OCI-LY7 (cell line): ENCODE measurements around the gene ST6GALNAC2.

Source experiments
- EZH2phosphoT487 ChIP-seq: fragments of 200-600 bp; sonication (generic); IDR thresholded peaks from 2 replicates; pipeline ENCODE4 v1.6.1; 2018; ENCODE audit warnings: low read depth, borderline replicate concordance, mild to moderate bottlenecking, mixed run types, antibody characterized with exemption, low read length, moderate library complexity, mixed read lengths
- TF ChIP-seq, protein P1 (sequence below): fragments of 200-600 bp; sonication (generic); conservative IDR thresholded peaks from 2 replicates; pipeline ENCODE4 v1.5.1; 2014; ENCODE audit warnings: mild to moderate bottlenecking, antibody characterized with exemption, low read length, moderate library complexity, mixed read lengths

DNA sequence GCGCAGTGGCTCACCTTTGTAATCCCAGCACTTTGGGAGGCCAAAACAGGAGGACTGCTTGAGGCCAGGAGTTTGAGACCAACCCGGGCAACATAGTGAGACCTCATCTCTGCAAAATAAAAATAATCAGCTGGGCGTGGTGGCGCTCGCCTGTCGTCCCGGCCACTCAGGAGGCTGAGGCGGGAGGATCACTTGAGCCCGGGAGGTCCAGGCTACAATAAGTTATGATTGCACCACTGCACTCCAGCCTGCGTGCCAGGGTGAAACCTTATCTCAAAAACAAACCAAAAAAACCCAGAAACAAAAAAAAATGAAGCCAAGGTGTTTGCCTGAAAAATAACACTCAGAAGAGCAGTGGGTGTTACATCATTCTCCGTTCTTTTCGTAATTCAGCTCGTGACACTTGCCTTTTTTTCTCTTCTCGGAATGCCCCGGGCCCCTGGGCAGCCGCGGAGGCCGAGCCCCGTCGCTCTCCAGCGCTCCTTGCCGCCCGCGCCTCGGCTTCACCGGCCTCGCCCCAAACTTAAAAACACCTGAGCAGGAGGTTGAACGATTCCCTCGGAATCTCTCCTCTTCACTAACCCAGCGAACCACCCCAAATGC, 28.8 kb downstream of the ST6GALNAC2 start:
- TF ChIP-seq, protein P1, sequence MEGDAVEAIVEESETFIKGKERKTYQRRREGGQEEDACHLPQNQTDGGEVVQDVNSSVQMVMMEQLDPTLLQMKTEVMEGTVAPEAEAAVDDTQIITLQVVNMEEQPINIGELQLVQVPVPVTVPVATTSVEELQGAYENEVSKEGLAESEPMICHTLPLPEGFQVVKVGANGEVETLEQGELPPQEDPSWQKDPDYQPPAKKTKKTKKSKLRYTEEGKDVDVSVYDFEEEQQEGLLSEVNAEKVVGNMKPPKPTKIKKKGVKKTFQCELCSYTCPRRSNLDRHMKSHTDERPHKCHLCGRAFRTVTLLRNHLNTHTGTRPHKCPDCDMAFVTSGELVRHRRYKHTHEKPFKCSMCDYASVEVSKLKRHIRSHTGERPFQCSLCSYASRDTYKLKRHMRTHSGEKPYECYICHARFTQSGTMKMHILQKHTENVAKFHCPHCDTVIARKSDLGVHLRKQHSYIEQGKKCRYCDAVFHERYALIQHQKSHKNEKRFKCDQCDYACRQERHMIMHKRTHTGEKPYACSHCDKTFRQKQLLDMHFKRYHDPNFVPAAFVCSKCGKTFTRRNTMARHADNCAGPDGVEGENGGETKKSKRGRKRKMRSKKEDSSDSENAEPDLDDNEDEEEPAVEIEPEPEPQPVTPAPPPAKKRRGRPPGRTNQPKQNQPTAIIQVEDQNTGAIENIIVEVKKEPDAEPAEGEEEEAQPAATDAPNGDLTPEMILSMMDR: no peak
- no peak for TF ChIP-seq EZH2phosphoT487
